ENCODE measurements around the gene KASH5.

The KASH5 gene

DNA sequence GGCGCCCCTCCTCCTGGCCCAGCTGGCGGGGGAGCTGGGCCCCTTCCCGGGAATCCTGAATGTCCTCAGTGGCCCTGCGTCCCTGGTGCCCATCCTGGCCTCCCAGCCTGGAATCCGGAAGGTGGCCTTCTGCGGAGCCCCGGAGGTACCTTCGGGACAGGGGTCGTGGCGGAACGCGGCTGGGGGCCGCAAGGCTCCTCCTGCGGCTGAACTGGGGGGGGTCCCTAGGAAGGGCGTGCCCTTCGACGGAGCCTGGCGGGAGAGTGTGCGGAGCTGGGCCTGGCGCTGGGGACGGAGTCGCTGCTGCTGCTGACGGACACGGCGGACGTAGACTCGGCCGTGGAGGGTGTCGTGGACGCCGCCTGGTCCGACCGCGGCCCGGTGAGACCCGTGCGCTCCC lies 73.6 kb downstream of the KASH5 start:
- DNase-seq = no peak

DNA sequence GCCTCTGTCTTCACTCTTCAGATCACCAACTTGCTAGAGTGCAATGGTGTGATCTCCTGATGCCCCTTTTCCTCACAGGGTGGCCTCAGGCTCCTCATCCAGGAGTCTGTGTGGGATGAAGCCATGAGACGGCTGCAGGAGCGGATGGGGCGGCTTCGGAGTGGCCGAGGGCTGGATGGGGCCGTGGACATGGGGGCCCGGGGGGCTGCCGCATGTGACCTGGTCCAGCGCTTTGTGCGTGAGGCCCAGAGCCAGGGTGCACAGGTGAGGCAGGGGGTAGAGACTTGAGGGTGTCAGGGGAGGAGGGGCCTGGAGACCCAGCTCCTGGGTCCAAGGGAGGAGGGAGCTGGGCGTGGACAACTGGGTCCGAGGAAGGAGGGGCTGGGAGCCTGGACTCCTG lies 74.4 kb downstream of the KASH5 start:
- no peak for DNase-seq

DNA sequence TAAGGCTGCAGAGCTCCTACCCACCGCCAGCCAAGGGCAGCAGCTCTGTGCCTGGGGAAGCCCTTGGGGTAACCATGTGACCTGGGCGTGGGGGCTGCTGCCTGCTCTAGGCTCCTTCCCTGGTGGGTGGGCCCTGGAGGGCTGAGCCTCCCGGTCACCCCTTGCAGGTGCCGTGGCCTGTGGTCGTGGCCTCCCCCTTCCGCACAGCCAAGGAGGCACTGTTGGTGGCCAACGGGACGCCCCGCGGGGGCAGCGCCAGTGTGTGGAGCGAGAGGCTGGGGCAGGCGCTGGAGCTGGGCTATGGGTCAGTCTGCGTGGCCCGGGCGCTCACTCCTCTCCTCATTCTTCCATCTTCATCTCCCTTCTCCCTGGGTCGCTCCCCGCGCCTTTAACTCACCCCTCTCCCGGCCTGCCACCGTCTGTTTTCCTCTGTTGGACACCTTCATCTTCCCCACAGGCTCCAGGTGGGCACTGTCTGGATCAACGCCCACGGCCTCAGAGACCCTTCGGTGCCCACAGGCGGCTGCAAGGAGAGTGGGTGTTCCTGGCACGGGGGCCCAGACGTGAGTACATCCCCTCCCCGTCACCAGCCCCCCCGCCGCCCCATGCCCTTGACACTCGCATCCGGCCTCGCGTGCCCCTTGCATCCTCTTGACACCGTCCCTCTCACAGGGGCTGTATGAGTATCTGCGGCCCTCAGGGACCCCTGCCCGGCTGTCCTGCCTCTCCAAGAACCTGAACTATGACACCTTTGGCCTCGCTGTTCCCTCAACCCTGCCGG lies 76.1 kb downstream of the KASH5 start:
- DNase-seq = no peak

DNA sequence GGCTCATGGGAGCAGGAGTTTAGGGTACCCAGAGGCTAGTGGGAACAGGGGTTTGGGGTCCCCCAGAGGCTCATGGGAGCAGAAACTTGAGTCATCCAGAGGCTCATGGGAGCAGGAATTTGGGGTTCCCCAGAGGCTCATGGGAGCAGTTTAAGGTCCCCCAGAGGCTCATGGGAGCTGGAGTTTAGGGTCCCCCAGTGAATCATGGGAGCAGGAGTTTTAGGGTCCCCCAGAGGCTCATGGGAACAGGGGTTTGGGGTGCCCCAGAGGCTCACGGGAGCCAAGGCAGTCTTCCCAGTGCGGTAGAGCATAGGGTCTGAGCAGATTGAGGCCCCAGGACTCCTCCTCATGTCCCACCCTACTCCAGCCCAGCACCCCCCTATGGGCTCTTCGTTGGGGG lies 77.3 kb downstream of the KASH5 start:
- DNase-seq = no peak
